GM18508 (cell line): ENCODE measurements around the gene PACSIN2.
"Not testable (repeated sequence)": the region's sequence is repeated elsewhere in the genome, so short reads cannot be mapped to it uniquely, and the experiment has no call there.

Source experiments
- ATAC-seq: cut with Tn5 transposase; IDR thresholded peaks from one replicate; pipeline ENCODE4 v1.9.1; 2021; ENCODE audit warnings: moderate number of reproducible peaks; ENCODE audit not compliant: insufficient read depth, unreplicated experiment

The PACSIN2 gene

GRCh38 chr22:42951093-42951710 lies 63.7 kb downstream of the PACSIN2 start:
- ATAC-seq = no peak

DNA sequence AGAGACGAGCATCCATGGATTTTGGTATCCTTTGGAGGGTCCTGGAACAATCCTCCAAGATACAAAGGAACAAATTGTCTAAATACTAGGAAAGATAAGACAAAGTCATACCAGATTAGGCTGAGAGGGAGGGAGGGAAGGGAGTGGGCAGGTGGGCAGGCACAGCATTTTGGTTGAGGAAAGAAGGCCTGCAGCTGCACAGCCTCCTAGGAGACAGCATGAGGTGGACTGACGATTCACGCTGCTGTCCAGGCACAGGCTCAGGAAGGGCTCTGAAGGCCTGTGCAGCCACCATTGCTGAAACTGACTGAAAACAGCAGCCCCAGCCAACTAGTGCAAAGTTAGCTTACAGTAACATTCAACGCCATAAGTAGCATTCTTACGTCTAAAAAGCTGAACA lies 64.7 kb downstream of the PACSIN2 start:
- no peak for ATAC-seq

- no peak for ATAC-seq
These were observed 65.8 kb downstream of the PACSIN2 start for GRCh38 chr22:42949159-42949558.

DNA sequence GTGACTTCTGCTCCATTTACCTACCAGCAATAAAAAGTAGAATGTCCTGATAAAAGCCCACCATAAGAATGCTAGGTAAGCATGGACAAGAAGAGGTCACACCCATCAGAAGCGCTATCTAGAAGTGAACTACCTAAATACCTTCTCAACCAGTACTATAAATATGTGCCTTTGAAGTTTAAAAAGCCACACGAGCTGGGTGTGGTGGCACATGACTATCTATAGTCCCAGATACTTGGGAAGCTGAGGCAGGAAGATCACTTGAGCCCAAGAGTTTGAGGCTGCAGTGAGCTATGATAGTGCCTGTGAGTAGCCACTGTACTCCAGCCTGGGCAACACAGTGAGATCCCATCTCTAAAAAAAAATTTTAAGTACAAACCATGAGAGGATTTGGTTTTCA lies 66.7 kb downstream of the PACSIN2 start:
- no peak for ATAC-seq

DNA sequence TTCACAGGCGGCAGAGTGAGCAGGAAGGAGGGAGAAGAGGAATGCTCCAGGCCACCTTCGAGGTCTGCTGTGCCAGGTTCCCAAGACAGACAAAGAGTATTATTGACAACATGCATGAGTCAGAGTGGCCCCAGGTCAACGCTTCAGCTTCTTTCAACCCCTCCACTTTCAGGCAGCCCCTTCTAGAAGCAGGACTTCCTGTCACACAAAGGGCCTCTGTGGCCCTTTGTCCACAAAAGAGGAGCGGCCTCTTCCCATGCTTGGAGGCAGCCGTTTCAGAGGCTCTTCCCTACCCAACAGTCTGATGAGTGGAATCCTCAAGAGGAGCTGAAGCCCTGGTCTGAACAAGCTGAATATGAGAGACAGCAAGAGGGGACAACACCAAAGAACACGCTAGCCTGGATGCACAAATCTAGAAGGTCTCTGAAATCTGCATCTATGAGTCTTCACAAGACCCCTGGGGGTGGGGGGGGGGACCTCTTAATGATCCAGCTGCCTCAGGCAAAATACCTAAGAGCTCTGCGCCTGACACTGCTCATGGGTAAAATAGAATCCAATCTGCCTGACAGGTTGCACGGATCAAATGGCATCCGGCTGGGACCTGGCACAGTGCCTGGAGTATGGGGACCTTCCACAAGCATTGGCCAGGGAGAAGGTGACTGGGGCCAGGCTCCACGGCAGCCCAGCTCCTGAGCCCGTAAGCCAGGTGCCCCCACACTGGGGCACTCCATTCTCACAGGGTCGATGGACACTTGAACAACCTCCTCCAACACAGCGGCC lies 67.5 kb downstream of the PACSIN2 start:
- no peak for ATAC-seq

DNA sequence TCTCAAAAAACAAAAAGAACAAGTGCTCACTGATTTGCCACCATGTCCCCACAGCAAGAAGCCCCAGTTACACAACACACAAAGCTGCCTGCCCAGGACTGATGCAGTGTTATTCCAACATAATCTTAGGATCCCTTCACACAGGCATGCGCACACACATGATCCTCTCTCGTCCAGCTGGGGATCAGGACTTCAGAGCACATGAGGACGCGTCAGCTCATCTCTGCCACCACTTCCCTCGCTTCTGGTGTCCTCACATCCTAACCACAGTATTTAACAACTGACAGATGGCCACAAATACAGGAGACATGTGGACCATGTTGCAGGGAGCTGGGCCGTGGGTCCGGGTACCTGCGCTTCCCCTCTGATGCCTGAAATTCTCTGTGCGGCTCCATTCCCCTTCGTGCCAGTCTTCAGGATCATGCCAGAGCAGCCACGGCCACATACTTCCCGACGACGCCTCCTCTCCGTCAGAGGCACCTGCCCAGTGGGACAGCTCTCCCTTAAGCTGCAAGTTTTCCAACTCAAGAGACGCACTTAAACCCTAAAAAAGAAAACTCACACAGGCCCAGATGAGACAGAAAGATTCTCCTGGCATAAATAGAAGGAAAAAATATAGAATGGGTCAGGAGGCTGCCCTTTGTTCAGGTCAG lies 68.3 kb downstream of the PACSIN2 start:
- ATAC-seq = no peak

GRCh38 chr22:42945736-42946135 lies 69.2 kb downstream of the PACSIN2 start:
- ATAC-seq = no peak

DNA sequence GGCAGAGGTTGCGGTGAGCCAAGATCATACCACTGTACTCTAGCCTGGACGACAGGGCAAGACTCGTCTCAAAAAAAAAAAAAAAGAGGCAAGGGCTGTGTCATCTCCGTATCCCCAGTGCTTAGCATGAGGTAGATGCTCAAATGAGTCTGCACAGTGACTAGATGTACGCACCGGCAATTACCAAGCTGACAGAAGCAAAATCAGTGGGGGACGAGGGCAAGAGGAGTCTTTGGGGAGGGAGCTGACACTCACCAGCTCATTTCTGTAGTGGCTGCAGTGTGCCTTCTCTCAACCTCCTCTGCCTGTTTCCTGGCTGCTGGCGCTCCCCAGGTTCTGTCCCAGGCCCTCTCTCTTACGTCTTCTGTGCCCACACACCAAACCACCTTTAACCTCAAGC lies 69.9 kb downstream of the PACSIN2 start:
- ATAC-seq = no peak

DNA sequence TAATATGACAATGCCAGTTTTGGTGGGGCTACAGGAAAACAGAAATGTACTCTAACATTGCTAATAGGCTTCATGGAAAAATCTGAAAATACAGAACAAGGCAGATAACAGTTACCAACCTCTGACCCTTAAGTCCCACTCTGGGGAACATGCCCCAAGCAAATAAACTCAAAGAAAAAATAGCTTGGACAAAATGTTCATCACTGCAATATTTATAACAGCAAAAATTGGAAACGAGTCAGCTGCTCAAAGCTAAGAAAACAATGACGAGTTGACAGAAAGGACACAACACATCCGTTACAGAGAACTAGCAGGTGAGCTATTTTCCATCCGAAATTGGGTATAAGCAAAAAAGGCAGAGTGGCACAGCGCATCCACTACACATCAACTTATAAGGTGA lies 70.5 kb downstream of the PACSIN2 start:
- ATAC-seq = no peak

DNA sequence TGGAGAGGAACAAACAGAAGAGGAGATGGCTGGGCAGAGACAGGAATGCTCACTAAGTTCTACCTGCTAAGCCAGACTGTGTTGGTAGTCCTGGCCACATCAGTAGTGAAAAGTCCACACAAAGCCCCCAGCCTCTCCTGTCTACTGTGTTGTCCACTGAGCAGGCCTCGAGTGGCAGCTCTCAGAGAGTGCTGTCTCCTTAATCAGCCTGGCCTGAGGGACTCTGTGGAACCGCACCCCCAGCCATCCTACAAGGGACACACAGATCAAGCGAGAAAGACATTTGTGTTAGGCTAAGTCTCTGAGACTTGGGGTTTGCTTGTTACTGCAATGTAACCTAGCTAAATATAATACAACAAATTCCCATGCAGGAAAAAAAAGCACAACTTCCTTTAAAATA lies 71.0 kb downstream of the PACSIN2 start:
- no peak for ATAC-seq

GRCh38 chr22:42942351-42942750 lies 72.6 kb downstream of the PACSIN2 start:
- no peak for ATAC-seq

GRCh38 chr22:42939941-42940653 lies 74.9 kb downstream of the PACSIN2 start:
- ATAC-seq = no peak

DNA sequence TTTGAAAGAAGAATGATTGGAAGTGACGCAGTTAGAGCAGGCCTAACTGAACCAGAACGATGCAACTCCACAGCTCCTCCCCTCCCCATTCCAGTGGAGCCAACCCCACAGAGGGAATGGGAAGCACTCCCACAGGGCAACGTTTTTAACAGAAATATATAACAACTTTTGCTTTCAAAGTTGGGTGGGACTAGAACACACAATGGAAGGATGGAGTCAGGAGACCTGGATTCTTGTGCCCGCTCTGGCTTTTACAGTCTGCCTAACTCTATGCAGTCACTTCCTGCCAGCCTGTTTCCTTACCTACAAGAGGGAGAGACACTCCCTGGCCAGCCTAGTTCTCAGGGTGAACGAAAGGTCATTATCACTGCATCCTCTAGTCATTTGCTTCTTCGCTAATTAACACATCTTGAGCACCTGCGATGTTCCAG lies 75.5 kb downstream of the PACSIN2 start:
- no peak for ATAC-seq

DNA sequence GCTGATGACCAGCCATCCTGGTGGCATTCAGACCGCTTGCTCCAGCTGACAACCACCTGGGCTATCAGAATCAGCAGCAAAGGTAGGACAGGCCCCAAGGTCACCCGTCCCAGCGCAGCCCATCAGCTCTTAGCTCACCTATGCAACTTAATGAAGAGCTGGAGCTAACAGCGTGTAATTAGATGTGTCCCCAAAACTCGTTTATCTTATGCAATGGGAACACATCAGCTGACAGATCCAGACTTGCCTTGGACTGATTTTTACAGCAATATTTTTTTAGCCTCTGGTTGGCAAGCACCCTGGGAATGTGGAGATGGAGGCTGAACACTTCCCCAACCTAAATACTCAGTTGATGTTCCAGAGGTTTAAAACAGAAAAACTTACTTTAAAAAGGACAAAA lies 76.0 kb downstream of the PACSIN2 start:
- no peak for ATAC-seq

DNA sequence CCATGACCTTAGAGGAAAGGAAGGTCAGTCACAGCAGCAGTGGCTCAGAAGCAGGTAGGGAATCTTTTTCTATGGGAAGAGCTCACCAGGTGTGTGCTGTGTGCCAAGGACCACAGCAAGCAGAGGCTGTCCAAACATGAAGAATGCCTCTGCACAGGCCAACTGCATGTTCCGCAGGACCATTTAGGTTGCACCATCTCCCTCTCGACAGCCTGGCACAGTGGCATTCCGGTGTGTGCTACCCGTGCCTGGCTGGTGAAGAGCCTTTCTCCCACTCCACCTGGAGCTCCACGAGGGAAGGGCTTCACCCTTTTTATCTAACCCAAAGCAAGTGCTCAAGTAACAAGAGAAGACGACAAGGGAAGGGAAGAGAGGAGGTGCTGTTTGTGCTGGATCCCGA lies 76.5 kb downstream of the PACSIN2 start:
- ATAC-seq = no peak

DNA sequence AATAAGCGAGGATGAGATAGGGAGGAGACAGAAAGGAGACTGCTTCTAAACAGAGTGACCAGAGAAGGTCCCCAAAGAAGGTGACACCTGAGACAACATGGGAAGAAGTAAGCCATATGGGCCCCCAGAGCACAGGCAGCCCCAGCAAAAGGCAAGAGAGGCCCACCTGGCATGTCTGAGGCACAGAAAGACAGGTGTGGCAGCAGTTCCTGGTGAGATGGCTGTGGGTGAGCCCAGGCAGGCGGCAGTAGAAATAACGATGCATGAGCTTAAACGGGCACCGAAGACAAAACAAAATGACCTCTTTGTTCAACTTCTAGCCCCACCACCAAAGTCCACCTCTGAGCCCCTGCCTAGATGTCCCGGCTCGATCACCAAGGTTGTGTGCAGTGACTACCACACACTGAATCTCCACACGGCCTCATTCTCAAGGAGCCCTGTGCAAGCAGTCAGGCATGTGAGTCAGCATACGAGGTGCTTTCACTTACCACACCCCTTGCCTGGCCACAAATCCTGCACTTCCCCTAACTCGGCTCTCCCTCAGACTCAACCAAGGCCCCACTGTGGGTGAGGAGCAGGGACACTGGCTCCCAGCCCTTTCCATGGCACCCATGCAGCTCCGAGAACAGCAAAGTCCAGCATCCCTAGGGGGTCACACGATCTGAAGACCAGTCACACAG lies 77.6 kb downstream of the PACSIN2 start:
- no peak for ATAC-seq

- ATAC-seq = not testable (repeated sequence)
These were observed 78.3 kb downstream of the PACSIN2 start for GRCh38 chr22:42936680-42937079.

GRCh38 chr22:42934338-42934737 lies 80.6 kb downstream of the PACSIN2 start:
- no peak for ATAC-seq

- ATAC-seq = no peak
These were observed 81.4 kb downstream of the PACSIN2 start for GRCh38 chr22:42933485-42934091.
